Gastroesophageal sphincter (tissue), 4 donors: ENCODE data around the gene MARVELD3. TPM values are rescaled to one million over a fixed set of nuclear protein-coding genes. Genes with fewer than 3 reads are reported as not detected.

Source experiments
- ATAC-seq: fragments of 150-250 bp; one replicate; pipeline ENCODE4 v1.9.1; 2016; ENCODE audit warnings: mild to moderate bottlenecking, moderate library complexity
- H3K27ac ChIP-seq, 4 donors: fragments of 200-600 bp; sonication (generic) in 3 of 4; 1 replicate in 3 of 4; 2 replicates in 1 of 4; pipeline ENCODE4 v1.5.1; 2016 to 2019
- H3K27me3 ChIP-seq: fragments of 200-600 bp; sonication (generic); one replicate; pipeline ENCODE4 v1.5.1; 2019
- H3K36me3 ChIP-seq, 2 donors: fragments of 200-600 bp; sonication (generic); one replicate each; pipeline ENCODE4 v1.5.1; 2019; ENCODE audit warnings: control low read depth in 1 of 2
- H3K4me1 ChIP-seq, 3 donors: fragments of 200-600 bp; sonication (generic); 1 replicate in 2 of 3; 2 replicates in 1 of 3; pipeline ENCODE4 v1.5.1; 2016 to 2019; ENCODE audit warnings: control low read depth in 2 of 3
- H3K4me3 ChIP-seq, 2 donors: fragments of 200-600 bp; sonication (generic); one replicate each; pipeline ENCODE4 v1.5.1; 2019; ENCODE audit warnings: mild to moderate bottlenecking in 1 of 2, moderate library complexity in 1 of 2
- H3K9me3 ChIP-seq, 3 donors: fragments of 200-600 bp; sonication (generic); one replicate each; pipeline ENCODE4 v1.5.1; 2017 to 2019; ENCODE audit warnings: control low read depth in 2 of 3
- EP300 ChIP-seq: sonication (generic); formaldehyde crosslinking; IDR thresholded peaks from one replicate; pipeline ENCODE4 v1.6.1; 2017; ENCODE audit warnings: antibody characterized with exemption, mild to moderate bottlenecking
- POLR2A ChIP-seq, 2 donors: fragments of 450-650 bp; IDR thresholded peaks; one replicate each; pipeline ENCODE4 v1.6.1; 2017; ENCODE audit warnings: antibody characterized with exemption in 2 of 2, mild to moderate bottlenecking in 2 of 2, moderate library complexity in 1 of 2
- POLR2AphosphoS5 ChIP-seq: sonication (generic); formaldehyde crosslinking; IDR thresholded peaks from one replicate; pipeline ENCODE4 v1.6.1; 2017; ENCODE audit warnings: antibody characterized with exemption
- WGBS, 2 donors: methylation state at CpG; one replicate each; pipeline ENCODE4 v1.1.5; 2018; ENCODE audit warnings: low coverage in 1 of 2; 5-methylcytosine and 5-hydroxymethylcytosine counted together
- total RNA-seq, 4 donors: library from RNA; depleted of rRNA; stranded (reverse); fragments of >200 nt; gene quantifications; one replicate each; pipeline ENCODE4 v1.1.0, GENCODE V29; 2016
- TF ChIP-seq, protein P1 (sequence below), 4 experiments: fragments of 200-600 bp in 2 of 4; fragments of 450-650 bp in 2 of 4; sonication (generic) in 1 of 4; IDR thresholded peaks; one replicate each; pipeline ENCODE4 v1.5.1; 2017 to 2019; ENCODE audit warnings: antibody characterized with exemption in 4 of 4, mild to moderate bottlenecking in 2 of 4, moderate library complexity in 2 of 4

Gene MARVELD3
- total RNA-seq, 4 donors from 2014 or later: 1.4 TPM; not detected in 3

DNA sequence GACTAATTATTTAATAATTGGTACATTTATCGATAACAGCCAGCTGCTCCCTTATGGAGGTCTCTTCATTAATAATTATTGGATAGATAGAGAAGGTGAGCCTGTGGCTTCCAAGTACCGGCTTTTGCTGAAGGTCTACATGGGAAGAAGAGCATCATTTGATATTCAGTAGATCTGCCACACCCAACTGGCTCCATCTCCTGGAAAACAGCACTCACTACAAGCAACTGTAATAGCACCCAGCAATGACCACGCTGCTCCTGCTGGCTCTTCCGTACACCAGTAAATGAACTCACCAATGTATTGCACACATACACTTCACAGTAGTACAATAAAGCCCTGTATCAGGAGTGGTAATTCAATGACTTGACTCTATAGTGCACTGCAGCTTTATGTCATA is 19.5 kb downstream of the MARVELD3 start:
- 85 to 96% methylated on average over 3 to 4 of the region's 4 CpGs for WGBS, 2 donors
- H3K9me3 ChIP-seq: no peaks in the 10 kb centered on the region
- H3K36me3 ChIP-seq: peaks cover 0 to 68% of the 10 kb centered on the region in 2 donors
- H3K4me1 ChIP-seq: no peaks in the 10 kb centered on the region
- no peaks in the 10 kb centered on the region for H3K27me3 ChIP-seq
- no peak overlapping the region for H3K4me3 ChIP-seq
- H3K27ac ChIP-seq: no peak overlapping the region
- ATAC-seq: no peak
- TF ChIP-seq POLR2AphosphoS5 (no peak), POLR2A (IDR thresholded peaks at IDR 0.05) (no peak), EP300 (no peak)
- TF ChIP-seq, protein P1, sequence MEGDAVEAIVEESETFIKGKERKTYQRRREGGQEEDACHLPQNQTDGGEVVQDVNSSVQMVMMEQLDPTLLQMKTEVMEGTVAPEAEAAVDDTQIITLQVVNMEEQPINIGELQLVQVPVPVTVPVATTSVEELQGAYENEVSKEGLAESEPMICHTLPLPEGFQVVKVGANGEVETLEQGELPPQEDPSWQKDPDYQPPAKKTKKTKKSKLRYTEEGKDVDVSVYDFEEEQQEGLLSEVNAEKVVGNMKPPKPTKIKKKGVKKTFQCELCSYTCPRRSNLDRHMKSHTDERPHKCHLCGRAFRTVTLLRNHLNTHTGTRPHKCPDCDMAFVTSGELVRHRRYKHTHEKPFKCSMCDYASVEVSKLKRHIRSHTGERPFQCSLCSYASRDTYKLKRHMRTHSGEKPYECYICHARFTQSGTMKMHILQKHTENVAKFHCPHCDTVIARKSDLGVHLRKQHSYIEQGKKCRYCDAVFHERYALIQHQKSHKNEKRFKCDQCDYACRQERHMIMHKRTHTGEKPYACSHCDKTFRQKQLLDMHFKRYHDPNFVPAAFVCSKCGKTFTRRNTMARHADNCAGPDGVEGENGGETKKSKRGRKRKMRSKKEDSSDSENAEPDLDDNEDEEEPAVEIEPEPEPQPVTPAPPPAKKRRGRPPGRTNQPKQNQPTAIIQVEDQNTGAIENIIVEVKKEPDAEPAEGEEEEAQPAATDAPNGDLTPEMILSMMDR (IDR thresholded peaks at IDR 0.05): no peak

DNA sequence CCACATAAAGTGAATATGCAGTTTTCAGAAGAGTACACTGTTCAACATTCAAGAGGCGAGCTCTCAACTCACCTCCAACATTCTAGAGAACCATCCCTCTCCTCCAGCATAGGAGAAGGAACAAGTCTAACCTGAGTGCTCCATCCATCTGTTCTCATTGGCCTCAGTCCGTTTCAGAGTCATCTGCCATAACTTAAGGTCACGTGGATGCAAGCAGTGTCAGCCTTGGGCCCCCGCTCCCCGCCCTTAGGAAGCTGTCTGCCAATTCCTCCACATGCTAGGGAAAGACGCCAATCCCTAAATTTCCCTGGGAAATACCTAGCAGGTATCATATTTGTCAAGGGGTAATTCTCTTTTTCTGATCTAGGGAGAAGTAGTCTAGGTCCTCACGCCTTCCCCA is 21.4 kb downstream of the MARVELD3 start:
- TF ChIP-seq POLR2AphosphoS5: no peak
- TF ChIP-seq EP300: no peak
- no peak for TF ChIP-seq POLR2A (IDR thresholded peaks at IDR 0.05)
- TF ChIP-seq, protein P1 (IDR thresholded peaks at IDR 0.05): no peak
- H3K4me1 ChIP-seq: no peaks in the 10 kb centered on the region
- ATAC-seq: no peak
- no peaks in the 10 kb centered on the region for H3K9me3 ChIP-seq
- no peaks in the 10 kb centered on the region for H3K27me3 ChIP-seq
- 72 to 84% methylated on average over 4 to 5 of the region's 7 CpGs for WGBS, 2 donors
- peaks cover 0 to 77% of the 10 kb centered on the region in 2 donors for H3K36me3 ChIP-seq
- H3K4me3 ChIP-seq: no peak overlapping the region
- no peak overlapping the region for H3K27ac ChIP-seq

DNA sequence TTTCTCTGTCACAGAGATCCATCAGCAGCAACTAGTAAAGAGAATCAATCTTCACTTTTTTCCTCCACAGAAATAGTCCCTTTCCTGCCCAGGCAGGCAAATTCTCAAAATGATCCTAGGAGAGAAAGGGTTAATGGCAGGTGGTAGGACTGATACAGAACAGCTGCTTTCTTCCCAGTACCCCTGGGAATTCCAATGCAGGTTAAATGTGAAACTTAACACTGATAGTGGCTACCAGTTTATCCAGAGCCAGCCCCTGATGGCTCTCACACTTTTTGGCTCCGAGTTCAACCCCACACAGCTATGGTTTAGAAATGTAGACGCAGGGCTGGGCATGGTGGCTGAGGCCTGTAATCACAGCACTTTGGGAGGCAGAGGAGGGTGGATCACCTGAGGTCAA is 22.2 kb downstream of the MARVELD3 start:
- H3K4me3 ChIP-seq: no peak overlapping the region
- TF ChIP-seq POLR2AphosphoS5: no peak
- TF ChIP-seq, protein P1 (IDR thresholded peaks at IDR 0.05): no peak
- no peaks in the 10 kb centered on the region for H3K27me3 ChIP-seq
- no peaks in the 10 kb centered on the region for H3K9me3 ChIP-seq
- WGBS, 2 donors: 40% methylated on average over 1 of the region's 2 CpGs; no CpG with 5 or more reads in 1 of the 2 donors
- H3K27ac ChIP-seq: no peak overlapping the region
- H3K4me1 ChIP-seq: no peaks in the 10 kb centered on the region
- peaks cover 0 to 85% of the 10 kb centered on the region in 2 donors for H3K36me3 ChIP-seq
- ATAC-seq: no peak

DNA sequence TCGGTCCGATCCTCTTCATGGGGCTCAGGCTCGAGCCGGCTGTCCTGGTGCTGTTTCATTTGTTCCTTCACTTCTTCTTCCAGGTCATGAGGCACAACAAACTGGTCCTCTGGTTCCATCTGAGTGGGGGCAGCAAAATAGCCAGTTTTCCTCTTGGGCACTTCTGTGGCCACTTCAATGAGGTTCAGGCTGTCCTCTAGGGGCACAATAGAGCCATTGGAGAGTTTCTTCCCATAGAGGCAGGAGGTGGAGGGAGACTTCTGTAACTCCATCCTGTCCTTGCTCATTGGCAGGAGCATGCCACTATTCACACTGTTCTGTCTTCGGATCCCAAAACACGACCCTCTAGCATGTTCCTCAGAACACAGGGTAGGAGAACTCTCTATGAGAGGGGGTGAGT is 22.9 kb downstream of the MARVELD3 start:
- no peak overlapping the region for H3K4me3 ChIP-seq
- 73 to 77% methylated on average over 4 to 5 of the region's 6 CpGs for WGBS, 2 donors

DNA sequence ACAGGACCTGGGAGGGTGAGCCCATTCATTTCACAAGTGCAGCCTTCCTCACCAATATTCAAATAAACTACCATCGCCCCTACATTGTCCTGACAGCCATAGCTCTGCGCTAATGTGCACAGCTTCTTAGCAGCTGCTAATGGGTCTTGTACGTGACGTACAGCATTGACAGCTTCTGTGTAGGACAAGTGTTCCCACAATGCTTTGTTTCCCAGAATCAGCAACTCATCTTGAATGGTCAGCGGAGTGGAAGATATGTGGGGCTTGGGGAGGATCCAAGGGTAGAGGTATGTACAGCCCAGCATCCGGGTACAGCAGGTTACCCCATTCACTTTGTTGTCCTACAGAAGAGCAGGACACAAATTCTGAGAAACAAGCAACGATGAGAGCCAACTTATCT is 23.7 kb downstream of the MARVELD3 start:
- Histone ChIP-seq H3K27me3 (no peaks in the 10 kb centered on the region), H3K9me3 (no peaks in the 10 kb centered on the region), H3K36me3 (peaks cover 0 to 84% of the 10 kb centered on the region in 2 donors), H3K27ac (no peak overlapping the region), H3K4me1 (no peaks in the 10 kb centered on the region), H3K4me3 (no peak overlapping the region)
- no peak for TF ChIP-seq POLR2AphosphoS5
- TF ChIP-seq, protein P1 (IDR thresholded peaks at IDR 0.05): no peak
- no peak for TF ChIP-seq POLR2A (IDR thresholded peaks at IDR 0.05)
- no peak for TF ChIP-seq EP300
- no peak for ATAC-seq
- WGBS, 2 donors: 79 to 83% methylated on average over 3 to 4 of the region's 7 CpGs

More for the DNA sequence above, 22.9 kb downstream of the MARVELD3 start:
- TF ChIP-seq POLR2A (IDR thresholded peaks at IDR 0.05): no peak
- no peak for TF ChIP-seq EP300
- no peak for TF ChIP-seq POLR2AphosphoS5
- TF ChIP-seq, protein P1 (IDR thresholded peaks at IDR 0.05): no peak
- no peak overlapping the region for H3K27ac ChIP-seq
- peaks cover 0 to 84% of the 10 kb centered on the region in 2 donors for H3K36me3 ChIP-seq
- no peak for ATAC-seq
- H3K27me3 ChIP-seq: no peaks in the 10 kb centered on the region
- no peaks in the 10 kb centered on the region for H3K4me1 ChIP-seq
- no peaks in the 10 kb centered on the region for H3K9me3 ChIP-seq
